Measurements from ENCODE around the gene SGIP1. TPM values are rescaled to one million over a fixed set of nuclear protein-coding genes. Genes with fewer than 3 reads are reported as not detected.

SGIP1 gene
- total RNA-seq, 2 donors from 2014 or later: 1.2 to 3.1 TPM

DNA sequence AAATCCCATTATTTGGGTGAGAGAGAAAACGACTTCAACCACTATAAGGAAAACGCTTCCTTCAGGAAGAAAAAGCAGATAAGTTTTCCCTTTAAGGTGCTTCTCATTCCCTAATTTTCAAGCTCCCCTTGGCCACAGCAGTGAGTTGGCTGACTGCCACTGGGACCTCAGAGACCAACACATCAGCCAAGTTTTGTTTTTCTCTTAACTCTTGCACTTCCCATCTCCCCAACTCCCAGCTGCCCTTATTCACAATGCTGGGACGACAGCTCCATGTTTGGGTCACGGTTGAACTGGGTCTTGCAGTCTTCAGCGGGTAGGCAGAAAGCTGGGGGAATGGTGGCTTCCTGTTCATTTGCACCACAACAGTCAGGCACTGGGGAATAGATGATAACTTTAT, 18.9 kb downstream of the SGIP1 start:
- Histone ChIP-seq H3K27me3 (no peaks in the 10 kb centered on the region), H3K9me3 (no peaks in the 10 kb centered on the region), H3K4me3 (no peak overlapping the region), H3K27ac (no peak overlapping the region), H3K9ac (ENCODE audit: low read depth in 2 of 2, low read length in 2 of 2) (no peak overlapping the region), H3K4me1 (no peaks in the 10 kb centered on the region), H3K36me3 (no peaks in the 10 kb centered on the region)
- no peak for DNase-seq
- TF ChIP-seq, protein P1, sequence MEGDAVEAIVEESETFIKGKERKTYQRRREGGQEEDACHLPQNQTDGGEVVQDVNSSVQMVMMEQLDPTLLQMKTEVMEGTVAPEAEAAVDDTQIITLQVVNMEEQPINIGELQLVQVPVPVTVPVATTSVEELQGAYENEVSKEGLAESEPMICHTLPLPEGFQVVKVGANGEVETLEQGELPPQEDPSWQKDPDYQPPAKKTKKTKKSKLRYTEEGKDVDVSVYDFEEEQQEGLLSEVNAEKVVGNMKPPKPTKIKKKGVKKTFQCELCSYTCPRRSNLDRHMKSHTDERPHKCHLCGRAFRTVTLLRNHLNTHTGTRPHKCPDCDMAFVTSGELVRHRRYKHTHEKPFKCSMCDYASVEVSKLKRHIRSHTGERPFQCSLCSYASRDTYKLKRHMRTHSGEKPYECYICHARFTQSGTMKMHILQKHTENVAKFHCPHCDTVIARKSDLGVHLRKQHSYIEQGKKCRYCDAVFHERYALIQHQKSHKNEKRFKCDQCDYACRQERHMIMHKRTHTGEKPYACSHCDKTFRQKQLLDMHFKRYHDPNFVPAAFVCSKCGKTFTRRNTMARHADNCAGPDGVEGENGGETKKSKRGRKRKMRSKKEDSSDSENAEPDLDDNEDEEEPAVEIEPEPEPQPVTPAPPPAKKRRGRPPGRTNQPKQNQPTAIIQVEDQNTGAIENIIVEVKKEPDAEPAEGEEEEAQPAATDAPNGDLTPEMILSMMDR (IDR thresholded peaks at IDR 0.05): no peak
- intact Hi-C loops (cut with DNase I): no loop called here

DNA sequence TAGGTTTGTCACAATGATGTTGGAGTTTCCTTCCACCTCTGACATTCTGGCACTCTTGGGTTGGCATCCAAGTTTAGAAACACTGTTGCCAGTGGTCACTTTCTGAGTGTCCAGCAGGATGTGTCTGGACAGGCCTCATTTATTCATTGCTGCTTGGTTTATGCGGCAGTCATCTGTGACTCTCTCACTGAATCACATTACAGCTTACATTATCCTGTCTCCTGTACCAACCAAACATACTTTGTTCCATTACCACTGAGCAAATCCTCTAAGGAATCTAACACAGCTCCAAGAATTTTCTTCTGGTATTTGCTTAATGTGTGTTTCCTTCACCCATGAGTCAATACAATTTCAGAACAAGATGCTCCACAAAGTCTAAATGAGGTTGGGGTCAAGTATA, 19.9 kb downstream of the SGIP1 start:
- H3K4me3 ChIP-seq: no peak overlapping the region
- intact Hi-C loops (cut with DNase I): no loop called here
- no peaks in the 10 kb centered on the region for H3K36me3 ChIP-seq
- H3K9me3 ChIP-seq: no peaks in the 10 kb centered on the region
- no peaks in the 10 kb centered on the region for H3K4me1 ChIP-seq
- no peak overlapping the region for H3K27ac ChIP-seq
- no peaks in the 10 kb centered on the region for H3K27me3 ChIP-seq
- DNase-seq: no peak
- H3K9ac ChIP-seq (ENCODE audit: low read depth in 2 of 2, low read length in 2 of 2): no peak overlapping the region
- TF ChIP-seq, protein P1 (IDR thresholded peaks at IDR 0.05): no peak

DNA sequence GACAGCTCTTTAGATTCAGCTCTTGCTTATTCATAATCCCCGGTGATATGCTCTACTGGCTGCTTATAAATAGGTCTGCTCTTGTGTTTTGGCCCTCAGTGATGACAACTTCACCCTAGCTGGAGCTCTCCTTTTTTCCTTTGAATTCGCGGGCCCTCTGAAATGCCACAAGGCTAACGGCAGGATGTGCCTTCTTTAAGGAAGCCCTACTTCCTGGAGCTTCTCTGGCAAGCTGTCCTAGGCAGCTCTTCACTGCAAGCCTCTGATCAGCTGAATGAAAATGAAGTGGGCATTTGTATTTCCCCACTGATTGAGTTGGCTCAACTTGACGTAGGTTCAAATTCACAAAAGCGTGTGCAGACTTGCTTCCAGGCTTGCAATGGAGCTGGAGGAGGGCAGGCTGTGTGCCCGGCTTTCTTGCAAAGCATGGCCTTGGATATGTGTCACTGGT, 22.2 kb downstream of the SGIP1 start:
- DNase-seq: no peak
- no peaks in the 10 kb centered on the region for H3K27me3 ChIP-seq
- TF ChIP-seq, protein P1 (IDR thresholded peaks at IDR 0.05): no peak
- H3K9ac ChIP-seq (ENCODE audit: low read depth in 2 of 2, low read length in 2 of 2): no peak overlapping the region
- no peaks in the 10 kb centered on the region for H3K9me3 ChIP-seq
- intact Hi-C loops (cut with DNase I): no loop called here
- H3K4me1 ChIP-seq: no peaks in the 10 kb centered on the region
- H3K36me3 ChIP-seq: no peaks in the 10 kb centered on the region
- H3K27ac ChIP-seq: no peak overlapping the region
- H3K4me3 ChIP-seq: no peak overlapping the region

DNA sequence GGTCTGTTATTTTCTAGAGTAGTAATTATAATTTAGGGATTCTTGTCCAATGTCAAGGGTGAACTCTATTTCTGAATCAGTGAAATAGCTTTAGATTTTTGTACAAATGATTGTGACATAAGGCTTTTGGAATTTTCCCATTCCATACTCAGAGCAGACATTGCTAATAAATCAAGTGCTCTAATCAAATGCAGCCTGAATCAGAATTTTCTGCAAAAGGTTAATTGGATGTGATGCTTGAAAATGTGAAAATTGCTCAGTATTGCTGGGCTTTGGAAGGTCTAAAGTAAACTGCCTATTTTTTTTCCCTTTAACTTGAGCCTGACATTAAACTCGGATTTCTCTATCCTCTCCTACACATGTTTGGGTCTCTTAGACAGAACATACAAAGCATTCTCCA, 23.2 kb downstream of the SGIP1 start:
- H3K4me1 ChIP-seq: no peaks in the 10 kb centered on the region
- no peak overlapping the region for H3K27ac ChIP-seq
- H3K27me3 ChIP-seq: no peaks in the 10 kb centered on the region
- no peaks in the 10 kb centered on the region for H3K9me3 ChIP-seq
- DNase-seq: no peak
- TF ChIP-seq, protein P1 (IDR thresholded peaks at IDR 0.05): no peak
- no peak overlapping the region for H3K4me3 ChIP-seq
- H3K36me3 ChIP-seq: no peaks in the 10 kb centered on the region
- intact Hi-C loops (cut with DNase I): no loop called here
- no peak overlapping the region for H3K9ac ChIP-seq (ENCODE audit: low read depth in 2 of 2, low read length in 2 of 2)

DNA sequence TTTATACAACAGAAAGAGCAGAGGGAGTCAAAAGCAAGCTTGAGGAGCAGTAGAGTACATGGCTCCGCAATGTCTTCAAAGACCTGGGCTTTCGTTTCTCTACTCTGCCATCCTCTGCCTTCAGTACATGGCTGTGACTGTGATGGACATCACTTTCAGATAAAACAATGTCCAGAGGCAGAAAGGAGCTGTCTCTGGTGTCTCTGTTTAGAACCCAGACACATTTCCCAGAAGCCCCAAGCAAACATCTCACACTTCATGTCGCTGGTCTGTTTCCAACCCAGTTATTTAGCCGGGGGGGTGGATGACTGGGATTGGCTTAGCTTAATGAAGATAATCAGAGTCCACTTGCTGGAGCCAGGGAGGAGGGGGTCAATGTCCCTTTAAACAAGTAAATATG, 25.6 kb downstream of the SGIP1 start:
- Histone ChIP-seq H3K9me3 (no peaks in the 10 kb centered on the region), H3K36me3 (no peaks in the 10 kb centered on the region), H3K4me1 (no peaks in the 10 kb centered on the region), H3K27me3 (no peaks in the 10 kb centered on the region), H3K9ac (ENCODE audit: low read depth in 2 of 2, low read length in 2 of 2) (no peak overlapping the region), H3K4me3 (no peak overlapping the region), H3K27ac (no peak overlapping the region)
- TF ChIP-seq, protein P1 (IDR thresholded peaks at IDR 0.05): no peak
- intact Hi-C loops (cut with DNase I): no loop called here
- DNase-seq: no peak

DNA sequence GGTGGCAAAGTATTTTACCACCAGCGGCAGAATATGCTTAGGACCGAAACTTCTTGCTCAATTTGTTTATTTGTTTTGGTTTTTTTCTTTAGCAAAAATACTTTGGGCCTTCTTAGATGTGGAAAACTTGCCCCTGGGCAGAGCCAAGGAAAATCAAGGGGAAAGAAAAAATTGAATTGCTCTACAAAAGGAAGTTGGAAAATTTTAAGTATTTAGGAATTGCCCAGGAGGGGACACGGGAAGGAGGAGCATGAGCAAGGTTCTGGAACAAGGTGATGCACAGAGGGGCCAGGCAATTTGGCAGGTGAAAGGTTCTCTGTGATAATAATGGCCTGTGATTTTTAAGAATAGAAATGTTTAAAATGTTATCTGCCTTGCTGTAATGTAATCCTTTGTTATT, 28.6 kb downstream of the SGIP1 start:
- DNase-seq: no peak
- no peak overlapping the region for H3K9ac ChIP-seq (ENCODE audit: low read depth in 2 of 2, low read length in 2 of 2)
- no peaks in the 10 kb centered on the region for H3K9me3 ChIP-seq

More for the DNA sequence above, 28.6 kb downstream of the SGIP1 start:
- no peak overlapping the region for H3K4me3 ChIP-seq
- intact Hi-C loops (cut with DNase I): no loop called here
- no peaks in the 10 kb centered on the region for H3K36me3 ChIP-seq
- no peaks in the 10 kb centered on the region for H3K27me3 ChIP-seq
- no peaks in the 10 kb centered on the region for H3K4me1 ChIP-seq
- TF ChIP-seq, protein P1 (IDR thresholded peaks at IDR 0.05): no peak
- H3K27ac ChIP-seq: peak overlapping the region; percentile 57

Measured in colonic mucosa (tissue), 4 donors.